Nephron progenitor cell (in vitro differentiated cells): Measurements from ENCODE around the gene CYFIP1.

Experiments
- DNase-seq: peaks from one replicate; pipeline ENCODE4 v3.0.0; 2021
- H3K27ac Mint-ChIP-seq: 2 replicates; pipeline ENCODE4 v1.8.0; 2021; ENCODE audit warnings: mild to moderate bottlenecking, moderate library complexity, mixed read lengths
- H3K27me3 Mint-ChIP-seq: 2 replicates; pipeline ENCODE4 v1.8.0; 2021; ENCODE audit warnings: mild to moderate bottlenecking, low read depth, mixed read lengths; ENCODE audit not compliant: poor library complexity
- H3K36me3 Mint-ChIP-seq: 2 replicates; pipeline ENCODE4 v1.8.0; 2021; ENCODE audit warnings: low read depth, mixed read lengths
- H3K4me1 Mint-ChIP-seq: 2 replicates; pipeline ENCODE4 v1.8.0; 2021; ENCODE audit warnings: mixed read lengths
- H3K4me3 Mint-ChIP-seq: 2 replicates; pipeline ENCODE4 v1.8.0; 2021; ENCODE audit warnings: mild to moderate bottlenecking, moderate library complexity, mixed read lengths
- H3K9me3 Mint-ChIP-seq: 2 replicates; pipeline ENCODE4 v1.8.0; 2021; ENCODE audit warnings: mild to moderate bottlenecking, moderate library complexity, mixed read lengths
- TF ChIP-seq, protein P1 (sequence below): fragments of 200-600 bp; sonication (generic); IDR thresholded peaks from 2 replicates; pipeline ENCODE4 v1.5.0; 2021; ENCODE audit warnings: antibody characterized with exemption

Gene CYFIP1

DNA sequence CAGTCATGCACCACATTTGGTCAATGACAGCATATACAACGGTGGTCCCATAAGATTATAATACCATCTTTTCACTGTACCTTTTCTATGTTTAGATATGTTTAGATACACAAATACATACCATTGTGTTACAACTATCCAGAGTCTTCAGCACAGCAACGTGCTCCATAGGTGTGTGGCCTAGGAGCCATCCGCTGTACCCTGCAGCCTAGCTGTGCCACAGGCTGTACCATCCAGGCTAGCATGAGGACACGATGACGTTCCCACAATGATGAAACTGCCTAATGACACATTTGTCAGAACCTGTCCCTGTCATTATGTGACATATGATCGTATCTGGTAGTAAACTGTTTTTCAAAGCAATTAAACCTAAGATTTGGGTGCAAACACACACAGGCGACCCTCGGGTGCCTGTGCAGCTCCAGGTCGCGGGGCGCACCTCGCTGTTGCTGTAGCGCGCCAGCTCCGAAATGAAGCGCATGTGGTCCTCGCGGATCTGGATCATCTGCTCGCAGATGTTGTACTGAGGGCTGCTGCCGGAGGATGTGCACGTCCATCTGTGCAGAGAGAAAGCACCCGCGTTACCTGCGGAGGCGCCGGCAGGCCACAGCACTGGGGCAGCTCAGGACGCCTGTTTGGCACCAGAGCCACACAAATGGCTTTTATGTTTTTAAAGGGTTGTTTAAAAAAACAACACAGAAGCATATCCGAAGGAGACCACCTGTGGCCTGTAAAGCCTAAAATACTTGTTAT lies 48.2 kb downstream of the CYFIP1 start:
- DNase-seq = no peak
- H3K36me3 Mint-ChIP-seq = peaks cover 69% of the 10 kb centered on the region
- no peaks in the 10 kb centered on the region for H3K27me3 Mint-ChIP-seq
- H3K27ac Mint-ChIP-seq = no peak overlapping the region
- no peak overlapping the region for H3K4me3 Mint-ChIP-seq
- TF ChIP-seq, protein P1, sequence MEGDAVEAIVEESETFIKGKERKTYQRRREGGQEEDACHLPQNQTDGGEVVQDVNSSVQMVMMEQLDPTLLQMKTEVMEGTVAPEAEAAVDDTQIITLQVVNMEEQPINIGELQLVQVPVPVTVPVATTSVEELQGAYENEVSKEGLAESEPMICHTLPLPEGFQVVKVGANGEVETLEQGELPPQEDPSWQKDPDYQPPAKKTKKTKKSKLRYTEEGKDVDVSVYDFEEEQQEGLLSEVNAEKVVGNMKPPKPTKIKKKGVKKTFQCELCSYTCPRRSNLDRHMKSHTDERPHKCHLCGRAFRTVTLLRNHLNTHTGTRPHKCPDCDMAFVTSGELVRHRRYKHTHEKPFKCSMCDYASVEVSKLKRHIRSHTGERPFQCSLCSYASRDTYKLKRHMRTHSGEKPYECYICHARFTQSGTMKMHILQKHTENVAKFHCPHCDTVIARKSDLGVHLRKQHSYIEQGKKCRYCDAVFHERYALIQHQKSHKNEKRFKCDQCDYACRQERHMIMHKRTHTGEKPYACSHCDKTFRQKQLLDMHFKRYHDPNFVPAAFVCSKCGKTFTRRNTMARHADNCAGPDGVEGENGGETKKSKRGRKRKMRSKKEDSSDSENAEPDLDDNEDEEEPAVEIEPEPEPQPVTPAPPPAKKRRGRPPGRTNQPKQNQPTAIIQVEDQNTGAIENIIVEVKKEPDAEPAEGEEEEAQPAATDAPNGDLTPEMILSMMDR = no peak
- no peaks in the 10 kb centered on the region for H3K4me1 Mint-ChIP-seq
- no peaks in the 10 kb centered on the region for H3K9me3 Mint-ChIP-seq

DNA sequence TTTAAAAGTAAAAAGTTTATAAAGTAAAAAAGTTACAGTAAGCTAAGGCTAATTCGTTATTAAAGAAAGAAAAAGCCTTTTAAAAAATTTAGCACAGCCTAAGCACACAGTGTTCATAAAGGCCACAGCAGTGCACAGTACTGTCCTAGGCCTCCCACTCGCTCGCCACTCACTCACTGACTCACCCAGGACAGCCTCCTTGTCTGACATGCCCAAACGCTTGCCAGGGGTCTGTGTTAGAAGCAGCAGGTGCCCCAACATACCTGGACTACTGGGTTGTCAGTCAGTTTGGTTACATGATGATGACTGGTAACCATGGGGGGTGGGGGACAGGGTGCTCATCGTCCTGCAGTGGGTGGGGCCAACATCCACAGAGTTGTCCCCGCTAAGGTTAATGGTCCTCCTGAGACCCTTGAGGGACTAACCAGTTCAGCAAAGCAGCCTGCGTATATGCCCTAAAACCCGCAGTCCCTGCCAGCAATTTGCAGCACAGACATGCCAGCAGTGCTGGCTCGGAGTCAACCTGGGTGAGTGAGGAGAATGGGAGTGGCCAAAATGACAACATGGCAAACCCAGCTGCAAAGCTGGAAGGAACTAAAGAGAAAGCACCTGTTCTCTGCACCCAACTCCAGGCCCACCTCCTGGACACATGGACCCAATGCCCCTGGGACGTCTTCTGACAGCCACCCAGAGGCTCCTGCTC lies 49.2 kb downstream of the CYFIP1 start:
- no peaks in the 10 kb centered on the region for H3K9me3 Mint-ChIP-seq
- peaks cover 60% of the 10 kb centered on the region for H3K36me3 Mint-ChIP-seq
- H3K27me3 Mint-ChIP-seq = no peaks in the 10 kb centered on the region
- no peak for DNase-seq
- TF ChIP-seq, protein P1 = no peak
- no peak overlapping the region for H3K4me3 Mint-ChIP-seq
- no peaks in the 10 kb centered on the region for H3K4me1 Mint-ChIP-seq
- H3K27ac Mint-ChIP-seq = peak overlapping the region; percentile 74

DNA sequence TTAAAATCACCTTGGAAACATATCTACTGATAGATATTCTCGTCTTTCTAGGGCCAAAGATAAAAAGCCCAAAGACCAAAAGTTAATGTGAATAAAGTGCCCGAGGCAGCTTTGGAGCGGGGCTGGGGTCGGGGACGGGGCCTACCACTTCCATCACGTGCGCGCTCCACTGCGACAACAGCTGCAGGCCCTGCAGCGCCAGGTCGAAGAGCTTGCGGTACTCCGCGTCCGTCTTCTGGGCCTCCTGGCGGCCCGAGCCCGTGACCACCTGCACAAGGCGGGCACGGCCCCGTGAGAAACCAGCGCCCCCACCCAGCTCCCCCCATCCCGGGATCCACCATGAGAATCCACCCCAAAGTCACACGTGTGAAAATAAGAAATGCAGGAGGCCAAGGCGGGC lies 52.4 kb downstream of the CYFIP1 start:
- Mint-ChIP-seq H3K4me1 (no peaks in the 10 kb centered on the region), H3K27me3 (no peaks in the 10 kb centered on the region), H3K9me3 (no peaks in the 10 kb centered on the region), H3K27ac (no peak overlapping the region), H3K4me3 (no peak overlapping the region), H3K36me3 (peaks cover 62% of the 10 kb centered on the region)
- DNase-seq = no peak
- TF ChIP-seq, protein P1 = no peak

GRCh38 chr15:22925875-22926274 lies 54.3 kb downstream of the CYFIP1 start:
- TF ChIP-seq, protein P1 = no peak
- Mint-ChIP-seq H3K9me3 (no peaks in the 10 kb centered on the region), H3K27ac (no peak overlapping the region)

DNA sequence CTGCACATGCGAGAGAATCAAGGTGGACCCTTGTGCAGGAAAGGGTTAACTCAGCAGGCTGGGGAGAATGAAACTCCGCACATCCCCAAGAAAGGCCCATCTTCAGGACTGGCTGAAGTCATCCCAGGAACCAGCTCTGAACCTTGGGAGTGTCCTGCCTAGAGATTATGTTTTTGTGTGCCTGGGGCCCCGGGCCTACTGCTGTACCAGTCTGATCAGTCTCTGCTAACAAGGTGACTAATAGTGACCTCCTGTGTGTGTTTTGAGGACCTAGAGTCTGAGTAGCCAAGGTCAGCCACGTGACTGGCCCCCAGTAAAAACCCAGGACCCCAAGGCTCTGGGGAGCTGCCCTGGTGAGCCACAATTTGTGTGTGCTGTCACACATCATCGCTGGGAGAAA lies 58.2 kb downstream of the CYFIP1 start:
- peaks cover 69% of the 10 kb centered on the region for H3K36me3 Mint-ChIP-seq
- no peak overlapping the region for H3K27ac Mint-ChIP-seq
- no peak overlapping the region for H3K4me3 Mint-ChIP-seq
- H3K27me3 Mint-ChIP-seq = no peaks in the 10 kb centered on the region
- H3K4me1 Mint-ChIP-seq = no peaks in the 10 kb centered on the region
- TF ChIP-seq, protein P1 = no peak
- DNase-seq = no peak
- H3K9me3 Mint-ChIP-seq = no peaks in the 10 kb centered on the region

More at GRCh38 chr15:22925875-22926274, 54.3 kb downstream of the CYFIP1 start:
- peaks cover 64% of the 10 kb centered on the region for H3K36me3 Mint-ChIP-seq
- H3K4me3 Mint-ChIP-seq = no peak overlapping the region
- no peak for DNase-seq
- no peaks in the 10 kb centered on the region for H3K27me3 Mint-ChIP-seq
- H3K4me1 Mint-ChIP-seq = no peaks in the 10 kb centered on the region

DNA sequence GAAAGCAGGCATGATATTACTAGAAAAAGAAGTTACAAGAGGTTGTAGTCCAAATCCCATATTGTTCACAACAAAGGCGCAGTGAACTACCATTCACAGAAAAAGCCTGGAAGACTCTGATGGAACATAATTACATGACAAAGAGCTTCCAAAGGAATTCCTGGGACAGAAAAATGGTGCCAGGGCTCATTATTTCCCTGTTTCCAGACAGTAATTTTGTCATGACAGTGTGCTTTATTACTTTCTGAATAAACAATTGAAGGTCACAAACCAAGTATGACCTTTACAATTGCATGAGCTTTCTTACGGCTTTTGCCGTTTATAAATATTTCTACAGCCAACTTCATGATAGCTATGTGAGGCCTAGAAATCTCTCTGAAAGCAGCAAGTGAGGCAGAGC lies 61.0 kb downstream of the CYFIP1 start:
- H3K4me3 Mint-ChIP-seq = no peak overlapping the region
- no peak for DNase-seq
- H3K4me1 Mint-ChIP-seq = no peaks in the 10 kb centered on the region
- H3K36me3 Mint-ChIP-seq = peaks cover 73% of the 10 kb centered on the region
- H3K9me3 Mint-ChIP-seq = no peaks in the 10 kb centered on the region
- H3K27me3 Mint-ChIP-seq = no peaks in the 10 kb centered on the region
- peak overlapping the region; percentile 32 for H3K27ac Mint-ChIP-seq
- TF ChIP-seq, protein P1 = no peak
